WTC11 (cell line): Measurements from ENCODE around the gene KDM4B. TPM values are rescaled to one million over a fixed set of nuclear protein-coding genes. Genes with fewer than 3 reads are reported as not detected.

Source experiments
- ATAC-seq: fragments of 200-7000 bp; cut with Tn5 transposase; 2 replicates; pipeline ENCODE4 v1.10.0; 2021; ENCODE audit warnings: mild to moderate bottlenecking, moderate library complexity
- CTCF ChIA-PET: fragments of 300-600 bp; sonication (Branson Sonifier 250); formaldehyde crosslinking; loops from one replicate; lab custom pipeline; 2021; ENCODE audit warnings: antibody characterized with exemption; lab: Charles Lee
- POLR2A ChIA-PET: fragments of 350-600 bp; sonication (Branson Sonifier 250); formaldehyde crosslinking; loops from one replicate; lab custom pipeline; 2021; ENCODE audit warnings: antibody characterized with exemption; lab: Charles Lee
- DNase-seq: peaks from one replicate; pipeline ENCODE4 v3.0.0; 2021; ENCODE audit warnings: low spot score
- H3K27ac Mint-ChIP-seq: 2 replicates; pipeline ENCODE4 v1.8.0; 2021; ENCODE audit warnings: mixed read lengths
- H3K27me3 Mint-ChIP-seq: 2 replicates; pipeline ENCODE4 v1.8.0; 2021; ENCODE audit warnings: low read depth, mild to moderate bottlenecking, moderate library complexity, mixed read lengths
- H3K36me3 Mint-ChIP-seq: 2 replicates; pipeline ENCODE4 v1.8.0; 2021; ENCODE audit warnings: mixed read lengths
- H3K4me1 Mint-ChIP-seq: 2 replicates; pipeline ENCODE4 v1.8.0; 2022; ENCODE audit warnings: mixed read lengths
- H3K4me3 Mint-ChIP-seq: 2 replicates; pipeline ENCODE4 v1.8.0; 2021; ENCODE audit warnings: mild to moderate bottlenecking, moderate library complexity, mixed read lengths
- H3K9me3 Mint-ChIP-seq: 2 replicates; pipeline ENCODE4 v1.8.0; 2021; ENCODE audit warnings: mixed read lengths
- ESRRA ChIP-seq: sonication (generic); formaldehyde crosslinking; IDR thresholded peaks from 2 replicates; pipeline ENCODE4 v1.8.1; 2022; ENCODE audit warnings: mild to moderate bottlenecking, missing genetic modification reagents, borderline replicate concordance
- ETV6 ChIP-seq: sonication (generic); formaldehyde crosslinking; IDR thresholded peaks from 2 replicates; pipeline ENCODE4 v1.8.1; 2022; ENCODE audit warnings: mild to moderate bottlenecking, missing genetic modification reagents
- FOXK1 ChIP-seq: sonication (generic); formaldehyde crosslinking; IDR thresholded peaks from 2 replicates; pipeline ENCODE4 v1.8.0; 2022; ENCODE audit warnings: mild to moderate bottlenecking, moderate library complexity, missing genetic modification reagents
- FOXP4 ChIP-seq: sonication (generic); formaldehyde crosslinking; IDR thresholded peaks from 2 replicates; pipeline ENCODE4 v1.8.0; 2022; ENCODE audit warnings: mild to moderate bottlenecking, missing genetic modification reagents
- KAT7 ChIP-seq: sonication (generic); formaldehyde crosslinking; IDR thresholded peaks from 2 replicates; pipeline ENCODE4 v1.8.1; 2023; ENCODE audit warnings: missing genetic modification reagents, mild to moderate bottlenecking, borderline replicate concordance
- MAX ChIP-seq: sonication (generic); formaldehyde crosslinking; IDR thresholded peaks from 2 replicates; pipeline ENCODE4 v1.8.0; 2022; ENCODE audit warnings: mild to moderate bottlenecking, missing genetic modification reagents
- OVOL2 ChIP-seq: fragments of 250-450 bp; sonication (Bioruptor Pico); IDR thresholded peaks from 2 replicates; pipeline ENCODE4 v1.9.0; 2021; ENCODE audit warnings: mild to moderate bottlenecking, borderline replicate concordance
- PRRX2 ChIP-seq: fragments of 250-450 bp; sonication (Bioruptor Pico); IDR thresholded peaks from 2 replicates; pipeline ENCODE4 v1.8.0; 2021; ENCODE audit warnings: mild to moderate bottlenecking
- RORB ChIP-seq: fragments of 250-450 bp; sonication (Bioruptor Pico); IDR thresholded peaks from 2 replicates; pipeline ENCODE4 v1.9.0; 2021; ENCODE audit warnings: mild to moderate bottlenecking
- TEAD4 ChIP-seq: sonication (generic); formaldehyde crosslinking; IDR thresholded peaks from 2 replicates; pipeline ENCODE4 v1.8.0; 2022; ENCODE audit warnings: mild to moderate bottlenecking, missing genetic modification reagents
- ZBTB43 ChIP-seq: sonication (generic); formaldehyde crosslinking; IDR thresholded peaks from 2 replicates; pipeline ENCODE4 v1.8.1; 2023; ENCODE audit warnings: mild to moderate bottlenecking, missing genetic modification reagents
- ZNF138 ChIP-seq: sonication (generic); formaldehyde crosslinking; conservative IDR thresholded peaks from 2 replicates; pipeline ENCODE4 v1.8.1; 2022; ENCODE audit warnings: mild to moderate bottlenecking, moderate library complexity, missing genetic modification reagents
- ZNF232 ChIP-seq: sonication (generic); formaldehyde crosslinking; IDR thresholded peaks from 2 replicates; pipeline ENCODE4 v1.8.0; 2022; ENCODE audit warnings: mild to moderate bottlenecking, missing genetic modification reagents
- ZNF532 ChIP-seq: fragments of 250-450 bp; sonication (Bioruptor Pico); IDR thresholded peaks from 2 replicates; pipeline ENCODE4 v1.9.0; 2021; ENCODE audit warnings: mild to moderate bottlenecking, borderline replicate concordance
- total RNA-seq: library from RNA; stranded (reverse); gene quantifications from 3 replicates; pipeline ENCODE4 v1.2.3, GENCODE V29; 2021
- TF ChIP-seq, protein P1 (sequence below): fragments of 250-450 bp; sonication (Bioruptor Pico); IDR thresholded peaks from 2 replicates; pipeline ENCODE4 v1.8.0; 2021; ENCODE audit warnings: mild to moderate bottlenecking
- TF ChIP-seq, protein P2 (sequence below): sonication (generic); formaldehyde crosslinking; IDR thresholded peaks from 2 replicates; pipeline ENCODE4 v1.8.1; 2023; ENCODE audit warnings: mild to moderate bottlenecking, moderate library complexity, missing genetic modification reagents
- TF ChIP-seq, protein P3 (sequence below): sonication (generic); formaldehyde crosslinking; IDR thresholded peaks from 2 replicates; pipeline ENCODE4 v1.8.1; 2022; ENCODE audit warnings: low read depth, missing genetic modification reagents, borderline replicate concordance
- TF ChIP-seq, protein P4 (sequence below): sonication (generic); formaldehyde crosslinking; IDR thresholded peaks from 2 replicates; pipeline ENCODE4 v1.8.0; 2023; ENCODE audit warnings: mild to moderate bottlenecking, missing genetic modification reagents

The KDM4B gene
- total RNA-seq, 1 experiment from 2014 or later: 43.2 TPM

GRCh38 chr19:5078182-5078581 lies 109.3 kb downstream of the KDM4B start:
- CTCF ChIA-PET: interaction anchor here (1.2 to 1.3 kb wide), 2 partner anchors 9 to 30 kb away, joined by 8 read pairs; no protein-coding TSS in a partner anchor
- POLR2A ChIA-PET: no interaction called here
- Mint-ChIP-seq H3K36me3 (peaks cover 22% of the 10 kb centered on the region), H3K9me3 (no peaks in the 10 kb centered on the region), H3K4me1 (peaks cover 16% of the 10 kb centered on the region), H3K27ac (no peak overlapping the region), H3K27me3 (no peaks in the 10 kb centered on the region), H3K4me3 (no peak overlapping the region)
- ATAC-seq (no peak), DNase-seq (no peak)
- TF ChIP-seq OVOL2 (CRISPR knock-in tag): no peak
- TF ChIP-seq, protein P1, sequence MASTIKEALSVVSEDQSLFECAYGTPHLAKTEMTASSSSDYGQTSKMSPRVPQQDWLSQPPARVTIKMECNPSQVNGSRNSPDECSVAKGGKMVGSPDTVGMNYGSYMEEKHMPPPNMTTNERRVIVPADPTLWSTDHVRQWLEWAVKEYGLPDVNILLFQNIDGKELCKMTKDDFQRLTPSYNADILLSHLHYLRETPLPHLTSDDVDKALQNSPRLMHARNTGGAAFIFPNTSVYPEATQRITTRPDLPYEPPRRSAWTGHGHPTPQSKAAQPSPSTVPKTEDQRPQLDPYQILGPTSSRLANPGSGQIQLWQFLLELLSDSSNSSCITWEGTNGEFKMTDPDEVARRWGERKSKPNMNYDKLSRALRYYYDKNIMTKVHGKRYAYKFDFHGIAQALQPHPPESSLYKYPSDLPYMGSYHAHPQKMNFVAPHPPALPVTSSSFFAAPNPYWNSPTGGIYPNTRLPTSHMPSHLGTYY (CRISPR knock-in tag): no peak
- TF ChIP-seq KAT7 (CRISPR knock-in tag): no peak
- no peak for TF ChIP-seq FOXP4 (CRISPR knock-in tag)
- TF ChIP-seq, protein P2, sequence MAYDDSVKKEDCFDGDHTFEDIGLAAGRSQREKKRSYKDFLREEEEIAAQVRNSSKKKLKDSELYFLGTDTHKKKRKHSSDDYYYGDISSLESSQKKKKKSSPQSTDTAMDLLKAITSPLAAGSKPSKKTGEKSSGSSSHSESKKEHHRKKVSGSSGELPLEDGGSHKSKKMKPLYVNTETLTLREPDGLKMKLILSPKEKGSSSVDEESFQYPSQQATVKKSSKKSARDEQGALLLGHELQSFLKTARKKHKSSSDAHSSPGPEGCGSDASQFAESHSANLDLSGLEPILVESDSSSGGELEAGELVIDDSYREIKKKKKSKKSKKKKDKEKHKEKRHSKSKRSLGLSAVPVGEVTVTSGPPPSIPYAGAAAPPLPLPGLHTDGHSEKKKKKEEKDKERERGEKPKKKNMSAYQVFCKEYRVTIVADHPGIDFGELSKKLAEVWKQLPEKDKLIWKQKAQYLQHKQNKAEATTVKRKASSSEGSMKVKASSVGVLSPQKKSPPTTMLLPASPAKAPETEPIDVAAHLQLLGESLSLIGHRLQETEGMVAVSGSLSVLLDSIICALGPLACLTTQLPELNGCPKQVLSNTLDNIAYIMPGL (CRISPR knock-in tag): no peak
- TF ChIP-seq TEAD4: no peak
- TF ChIP-seq ZBTB43 (CRISPR knock-in tag): no peak
- TF ChIP-seq PRRX2: no peak
- TF ChIP-seq RORB (CRISPR knock-in tag): no peak
- TF ChIP-seq ETV6 (CRISPR knock-in tag): no peak
- no peak for TF ChIP-seq MAX
- TF ChIP-seq FOXK1 (CRISPR knock-in tag): no peak
- TF ChIP-seq, protein P3, sequence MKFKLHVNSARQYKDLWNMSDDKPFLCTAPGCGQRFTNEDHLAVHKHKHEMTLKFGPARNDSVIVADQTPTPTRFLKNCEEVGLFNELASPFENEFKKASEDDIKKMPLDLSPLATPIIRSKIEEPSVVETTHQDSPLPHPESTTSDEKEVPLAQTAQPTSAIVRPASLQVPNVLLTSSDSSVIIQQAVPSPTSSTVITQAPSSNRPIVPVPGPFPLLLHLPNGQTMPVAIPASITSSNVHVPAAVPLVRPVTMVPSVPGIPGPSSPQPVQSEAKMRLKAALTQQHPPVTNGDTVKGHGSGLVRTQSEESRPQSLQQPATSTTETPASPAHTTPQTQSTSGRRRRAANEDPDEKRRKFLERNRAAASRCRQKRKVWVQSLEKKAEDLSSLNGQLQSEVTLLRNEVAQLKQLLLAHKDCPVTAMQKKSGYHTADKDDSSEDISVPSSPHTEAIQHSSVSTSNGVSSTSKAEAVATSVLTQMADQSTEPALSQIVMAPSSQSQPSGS (CRISPR knock-in tag): no peak
- TF ChIP-seq ZNF532 (CRISPR knock-in tag): no peak
- no peak for TF ChIP-seq ZNF138 (CRISPR knock-in tag)
- TF ChIP-seq ZNF232 (CRISPR knock-in tag): no peak
- no peak for TF ChIP-seq ESRRA (CRISPR knock-in tag)
- TF ChIP-seq, protein P4, sequence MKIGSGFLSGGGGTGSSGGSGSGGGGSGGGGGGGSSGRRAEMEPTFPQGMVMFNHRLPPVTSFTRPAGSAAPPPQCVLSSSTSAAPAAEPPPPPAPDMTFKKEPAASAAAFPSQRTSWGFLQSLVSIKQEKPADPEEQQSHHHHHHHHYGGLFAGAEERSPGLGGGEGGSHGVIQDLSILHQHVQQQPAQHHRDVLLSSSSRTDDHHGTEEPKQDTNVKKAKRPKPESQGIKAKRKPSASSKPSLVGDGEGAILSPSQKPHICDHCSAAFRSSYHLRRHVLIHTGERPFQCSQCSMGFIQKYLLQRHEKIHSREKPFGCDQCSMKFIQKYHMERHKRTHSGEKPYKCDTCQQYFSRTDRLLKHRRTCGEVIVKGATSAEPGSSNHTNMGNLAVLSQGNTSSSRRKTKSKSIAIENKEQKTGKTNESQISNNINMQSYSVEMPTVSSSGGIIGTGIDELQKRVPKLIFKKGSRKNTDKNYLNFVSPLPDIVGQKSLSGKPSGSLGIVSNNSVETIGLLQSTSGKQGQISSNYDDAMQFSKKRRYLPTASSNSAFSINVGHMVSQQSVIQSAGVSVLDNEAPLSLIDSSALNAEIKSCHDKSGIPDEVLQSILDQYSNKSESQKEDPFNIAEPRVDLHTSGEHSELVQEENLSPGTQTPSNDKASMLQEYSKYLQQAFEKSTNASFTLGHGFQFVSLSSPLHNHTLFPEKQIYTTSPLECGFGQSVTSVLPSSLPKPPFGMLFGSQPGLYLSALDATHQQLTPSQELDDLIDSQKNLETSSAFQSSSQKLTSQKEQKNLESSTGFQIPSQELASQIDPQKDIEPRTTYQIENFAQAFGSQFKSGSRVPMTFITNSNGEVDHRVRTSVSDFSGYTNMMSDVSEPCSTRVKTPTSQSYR: no peak
